ENCODE measurements around the gene TMIE.

Gene TMIE

GRCh38 chr3:46665763-46666452, 35.3 kb upstream of the TMIE start:
- ATAC-seq (replicated peaks) (no peak), DNase-seq (no peak)
- Mint-ChIP-seq H3K27ac (no peak overlapping the region), H3K9me3 (no peaks in the 10 kb centered on the region), H3K36me3 (no peaks in the 10 kb centered on the region), H3K4me3 (no peak overlapping the region), H3K4me1 (peaks cover 1 to 2% of the 10 kb centered on the region in 2 donors), H3K27me3 (peaks cover 9 to 11% of the 10 kb centered on the region in 2 donors)

- Mint-ChIP-seq H3K27ac (no peak overlapping the region), H3K4me3 (no peak overlapping the region), H3K27me3 (peaks cover 9 to 11% of the 10 kb centered on the region in 2 donors), H3K36me3 (no peaks in the 10 kb centered on the region), H3K9me3 (no peaks in the 10 kb centered on the region), H3K4me1 (no peaks in the 10 kb centered on the region)
- ATAC-seq (replicated peaks) (no peak), DNase-seq (no peak)
Observed at GRCh38 chr3:46666453-46666845, 34.7 kb upstream of the TMIE start.

GRCh38 chr3:46667061-46667621, 34.1 kb upstream of the TMIE start:
- no peaks in the 10 kb centered on the region for H3K9me3 Mint-ChIP-seq

GRCh38 chr3:46667657-46668056, 33.5 kb upstream of the TMIE start:
- H3K4me1 Mint-ChIP-seq, result no peaks in the 10 kb centered on the region
- H3K27ac Mint-ChIP-seq, result no peak overlapping the region
- DNase-seq (no peak), ATAC-seq (replicated peaks) (no peak)
- no peak overlapping the region for H3K4me3 Mint-ChIP-seq
- H3K9me3 Mint-ChIP-seq, result no peaks in the 10 kb centered on the region
- no peaks in the 10 kb centered on the region for H3K36me3 Mint-ChIP-seq
- H3K27me3 Mint-ChIP-seq, result peaks cover under 1% of the 10 kb centered on the region in 2 donors

More at GRCh38 chr3:46667061-46667621, 34.1 kb upstream of the TMIE start:
- no peak for DNase-seq
- Mint-ChIP-seq H3K4me3 (no peak overlapping the region), H3K27ac (no peak overlapping the region), H3K27me3 (peaks cover 5 to 6% of the 10 kb centered on the region in 2 donors), H3K36me3 (no peaks in the 10 kb centered on the region), H3K4me1 (no peaks in the 10 kb centered on the region)
- ATAC-seq (replicated peaks), result no peak

- no peak for DNase-seq
- Mint-ChIP-seq H3K9me3 (no peaks in the 10 kb centered on the region), H3K4me3 (no peak overlapping the region), H3K4me1 (no peaks in the 10 kb centered on the region), H3K27ac (no peak overlapping the region), H3K36me3 (no peaks in the 10 kb centered on the region), H3K27me3 (peaks cover 0 to under 1% of the 10 kb centered on the region in 2 donors)
- no peak for ATAC-seq (replicated peaks)
Observed at GRCh38 chr3:46668116-46668515, 33.1 kb upstream of the TMIE start.

- H3K36me3 Mint-ChIP-seq, result no peaks in the 10 kb centered on the region
- no peak for DNase-seq
- H3K4me1 Mint-ChIP-seq, result no peaks in the 10 kb centered on the region
- H3K27ac Mint-ChIP-seq, result no peak overlapping the region
- ATAC-seq (replicated peaks), result no peak
- H3K9me3 Mint-ChIP-seq, result no peaks in the 10 kb centered on the region
- H3K27me3 Mint-ChIP-seq, result peaks cover 4 to 5% of the 10 kb centered on the region in 2 donors
- no peak overlapping the region for H3K4me3 Mint-ChIP-seq
Observed at GRCh38 chr3:46668591-46668990, 32.6 kb upstream of the TMIE start.

- H3K36me3 Mint-ChIP-seq, result no peaks in the 10 kb centered on the region
- peaks cover 0 to under 1% of the 10 kb centered on the region in 2 donors for H3K9me3 Mint-ChIP-seq
- ATAC-seq (replicated peaks) (no peak), DNase-seq (no peak)
- peaks cover 6 to 8% of the 10 kb centered on the region in 2 donors for H3K27me3 Mint-ChIP-seq
- no peaks in the 10 kb centered on the region for H3K4me1 Mint-ChIP-seq
- no peak overlapping the region for H3K4me3 Mint-ChIP-seq
- H3K27ac Mint-ChIP-seq, result no peak overlapping the region
Observed at GRCh38 chr3:46669191-46669999, 31.8 kb upstream of the TMIE start.

GRCh38 chr3:46670000-46670890, 30.9 kb upstream of the TMIE start:
- peaks cover 0 to 1% of the 10 kb centered on the region in 2 donors for H3K9me3 Mint-ChIP-seq
- H3K36me3 Mint-ChIP-seq, result no peaks in the 10 kb centered on the region
- H3K27me3 Mint-ChIP-seq, result peaks cover 6 to 8% of the 10 kb centered on the region in 2 donors

GRCh38 chr3:46670891-46671427, 30.2 kb upstream of the TMIE start:
- Mint-ChIP-seq H3K9me3 (peaks cover 0 to 1% of the 10 kb centered on the region in 2 donors), H3K27me3 (peaks cover 6 to 8% of the 10 kb centered on the region in 2 donors), H3K36me3 (no peaks in the 10 kb centered on the region), H3K4me3 (no peak overlapping the region), H3K4me1 (no peaks in the 10 kb centered on the region), H3K27ac (no peak overlapping the region)
- ATAC-seq (replicated peaks) (no peak), DNase-seq (no peak)

More at GRCh38 chr3:46670000-46670890, 30.9 kb upstream of the TMIE start:
- Mint-ChIP-seq H3K4me3 (no peak overlapping the region), H3K4me1 (no peaks in the 10 kb centered on the region), H3K27ac (no peak overlapping the region)
- ATAC-seq (replicated peaks) (no peak), DNase-seq (no peak)

- Mint-ChIP-seq H3K9me3 (peaks cover 0 to 1% of the 10 kb centered on the region in 2 donors), H3K27me3 (peaks cover 6 to 8% of the 10 kb centered on the region in 2 donors), H3K4me3 (no peak overlapping the region), H3K36me3 (no peaks in the 10 kb centered on the region), H3K27ac (no peak overlapping the region), H3K4me1 (no peaks in the 10 kb centered on the region)
- ATAC-seq (replicated peaks), result no peak
- DNase-seq, result no peak
Observed at GRCh38 chr3:46671541-46672348, 29.4 kb upstream of the TMIE start.

GRCh38 chr3:46672349-46672695, 28.9 kb upstream of the TMIE start:
- Mint-ChIP-seq H3K36me3 (no peaks in the 10 kb centered on the region), H3K27me3 (peaks cover 6 to 8% of the 10 kb centered on the region in 2 donors), H3K27ac (no peak overlapping the region), H3K4me1 (no peaks in the 10 kb centered on the region), H3K4me3 (no peak overlapping the region), H3K9me3 (peaks cover 0 to 1% of the 10 kb centered on the region in 2 donors)
- DNase-seq, result no peak
- no peak for ATAC-seq (replicated peaks)

- no peaks in the 10 kb centered on the region for H3K36me3 Mint-ChIP-seq
- H3K27me3 Mint-ChIP-seq, result peaks cover 6 to 8% of the 10 kb centered on the region in 2 donors
- no peak overlapping the region for H3K27ac Mint-ChIP-seq
- DNase-seq (no peak), ATAC-seq (replicated peaks) (no peak)
- peaks cover 0 to 1% of the 10 kb centered on the region in 2 donors for H3K9me3 Mint-ChIP-seq
- no peaks in the 10 kb centered on the region for H3K4me1 Mint-ChIP-seq
- H3K4me3 Mint-ChIP-seq, result no peak overlapping the region
Observed at GRCh38 chr3:46673151-46674030, 27.8 kb upstream of the TMIE start.

All from stimulated activated naive B cell treated with anti-CD40 and anti-IgM and Interleukin-4, amounts not matched to agents 10 μg/mL and 1 μg/mL and 100 μg/mL, for 72 hours (primary cell).